DMS153 (cell line): Measurements from ENCODE around the gene ALG1.
"Not testable (repeated sequence)": the region's sequence is repeated elsewhere in the genome, so short reads cannot be mapped to it uniquely, and the experiment has no call there.

Experiments
- DNase-seq: peaks from one replicate; lab custom pipeline; 2025; lab: John Stamatoyannopoulos, UW

ALG1 gene

DNA sequence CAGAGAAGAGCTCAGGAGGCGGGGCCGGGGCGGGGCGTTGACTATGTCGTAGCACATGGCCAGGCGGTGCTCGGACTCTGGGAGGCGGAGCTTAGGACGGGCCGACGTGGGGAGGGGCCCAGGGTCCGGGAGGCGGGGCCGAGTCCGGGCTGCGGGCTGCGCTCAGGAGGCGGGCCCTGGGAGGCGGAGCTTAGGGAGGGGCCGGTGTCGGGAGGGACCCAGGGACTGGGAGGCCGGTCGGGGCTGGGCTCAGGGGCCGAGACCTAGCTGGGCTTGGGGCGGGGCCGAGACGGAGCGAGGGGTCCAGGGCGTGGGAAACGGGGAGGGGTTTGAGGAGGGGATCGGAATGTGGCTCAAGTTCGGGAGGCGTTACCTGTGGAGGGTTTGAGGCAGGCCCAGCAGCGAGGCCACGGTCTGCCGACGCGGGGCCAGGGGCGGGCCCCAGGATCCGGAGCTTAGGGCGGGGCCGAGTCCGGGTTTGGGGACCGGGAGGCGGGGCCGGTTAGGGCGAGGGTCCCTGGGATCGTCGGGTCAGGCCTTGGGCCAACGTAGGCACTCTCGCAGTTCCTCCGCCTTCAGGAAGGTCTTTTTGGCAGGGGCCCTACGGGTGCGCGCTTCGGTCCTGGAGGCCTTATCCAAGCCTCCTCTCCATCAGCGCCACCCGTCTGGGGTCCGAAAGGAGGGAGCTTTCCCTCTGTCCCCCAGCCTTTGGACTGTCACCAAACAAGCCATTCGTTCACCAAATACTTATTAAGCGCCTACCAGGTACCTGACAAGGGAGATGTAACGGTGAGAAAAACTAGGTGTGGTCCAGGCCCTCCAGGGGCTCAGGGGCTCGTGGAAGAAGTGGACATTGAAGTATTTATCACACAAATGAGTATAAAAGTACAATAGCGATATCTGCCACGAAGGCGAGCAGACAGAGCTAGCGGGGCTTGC is 26.8 kb downstream of the ALG1 start:
- not testable (repeated sequence) for DNase-seq

DNA sequence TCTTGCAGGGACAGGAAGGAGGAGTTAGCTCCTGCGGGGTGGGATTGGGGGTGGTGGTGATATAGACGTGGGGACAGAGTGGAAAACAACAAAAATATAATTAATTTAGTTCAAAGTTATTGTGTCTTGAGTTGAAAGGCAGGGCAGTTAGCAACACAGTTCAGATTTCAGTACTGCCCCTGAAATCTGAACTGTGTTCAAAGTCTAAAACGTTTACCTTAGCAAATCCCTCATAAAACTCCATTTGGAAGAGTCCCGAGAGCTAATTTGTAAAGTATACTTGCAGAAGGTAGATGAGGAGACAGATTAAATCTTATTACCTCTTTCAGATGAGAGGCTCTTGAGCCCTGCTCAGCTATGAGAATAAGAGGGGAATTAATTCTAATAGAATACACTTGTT is 27.5 kb downstream of the ALG1 start:
- not testable (repeated sequence) for DNase-seq

- not testable (repeated sequence) for DNase-seq
These were observed 31.8 kb downstream of the ALG1 start for GRCh38 chr16:5103296-5104032.

- DNase-seq = not testable (repeated sequence)
These were observed 33.4 kb downstream of the ALG1 start for GRCh38 chr16:5105039-5105438.

GRCh38 chr16:5108505-5109158 is 37.0 kb downstream of the ALG1 start:
- DNase-seq = no peak

GRCh38 chr16:5110933-5111332 is 39.3 kb downstream of the ALG1 start:
- DNase-seq = not testable (repeated sequence)

- not testable (repeated sequence) for DNase-seq
These were observed 45.2 kb downstream of the ALG1 start for GRCh38 chr16:5116780-5117295.

GRCh38 chr16:5117300-5118087 is 45.9 kb downstream of the ALG1 start:
- DNase-seq = peak; percentile 69

GRCh38 chr16:5131467-5132004 is 59.9 kb downstream of the ALG1 start:
- not testable (repeated sequence) for DNase-seq

DNA sequence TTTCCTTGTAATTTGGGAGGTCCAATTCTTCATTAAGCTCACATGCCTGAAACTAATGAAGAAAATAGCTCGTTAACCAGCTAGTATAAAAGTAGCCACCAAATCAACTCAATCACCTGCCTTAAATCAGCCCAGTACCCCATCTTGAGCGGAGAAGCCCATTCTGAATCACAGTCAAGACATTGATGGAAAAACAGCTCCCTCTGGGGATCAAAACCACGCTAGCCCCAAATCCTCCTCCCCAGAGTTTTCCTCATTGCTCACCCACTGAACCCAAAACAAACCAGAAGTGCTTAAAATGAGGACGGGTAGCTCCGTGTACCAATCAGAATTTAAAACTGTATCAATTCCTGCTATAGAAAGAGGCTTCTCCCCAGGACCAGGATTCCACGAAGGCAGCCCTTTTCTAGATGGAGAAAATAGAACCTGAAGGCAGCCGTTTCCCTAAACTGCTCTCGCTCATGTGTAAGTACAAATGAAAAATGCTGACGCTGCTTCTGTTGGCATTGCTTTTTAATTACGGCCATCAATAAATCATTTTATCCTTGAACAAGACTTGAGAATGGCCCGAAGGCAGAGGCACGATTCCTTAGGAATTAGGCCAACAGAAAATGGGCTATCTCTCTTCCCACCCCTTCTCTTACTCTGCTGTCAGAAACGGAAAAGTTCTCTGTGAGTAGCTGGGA is 61.4 kb downstream of the ALG1 start:
- not testable (repeated sequence) for DNase-seq

DNA sequence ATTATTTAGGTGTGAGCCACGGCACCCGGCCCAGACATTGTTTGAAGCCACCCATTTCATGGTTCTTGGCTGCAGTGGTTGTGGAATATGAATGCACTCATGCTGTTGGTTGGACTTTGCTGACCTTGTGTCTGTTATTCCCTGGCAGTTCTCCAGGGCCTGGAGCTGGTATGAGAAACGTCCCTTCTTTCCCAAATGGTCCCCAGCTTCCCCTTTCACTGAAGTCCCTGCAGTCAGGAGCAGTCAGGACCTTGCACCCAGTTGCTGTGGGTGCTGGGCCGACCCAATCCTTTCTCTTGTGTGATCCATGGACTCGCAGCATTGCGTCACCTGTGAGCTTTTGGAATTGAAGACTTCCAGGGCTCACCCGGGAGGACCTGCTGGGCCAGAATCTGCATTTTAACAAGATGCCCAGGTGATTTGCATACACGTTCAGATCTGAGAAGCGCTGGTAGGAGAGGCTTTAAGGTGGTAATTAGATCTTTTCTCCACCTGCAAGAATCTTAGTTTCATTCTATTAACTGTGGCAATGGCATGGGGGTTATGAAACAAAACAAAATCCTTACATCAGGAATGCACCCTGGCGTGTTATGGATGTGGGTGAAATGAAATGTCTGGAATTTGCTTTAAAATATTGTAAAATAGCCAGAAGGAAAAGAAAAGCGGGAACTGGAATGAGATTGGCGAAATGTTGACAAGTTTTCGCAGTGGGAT is 63.3 kb downstream of the ALG1 start:
- DNase-seq = not testable (repeated sequence)
